Suppressor macrophage treated with lipopolysaccharide for 1 hour (primary cell): ENCODE results near the gene FLRT3.

Experiments used
- DNase-seq, 3 donors: peaks; one replicate each; pipeline ENCODE4 v3.0.0-alpha.2; 2020 to 2022

Gene FLRT3

DNA sequence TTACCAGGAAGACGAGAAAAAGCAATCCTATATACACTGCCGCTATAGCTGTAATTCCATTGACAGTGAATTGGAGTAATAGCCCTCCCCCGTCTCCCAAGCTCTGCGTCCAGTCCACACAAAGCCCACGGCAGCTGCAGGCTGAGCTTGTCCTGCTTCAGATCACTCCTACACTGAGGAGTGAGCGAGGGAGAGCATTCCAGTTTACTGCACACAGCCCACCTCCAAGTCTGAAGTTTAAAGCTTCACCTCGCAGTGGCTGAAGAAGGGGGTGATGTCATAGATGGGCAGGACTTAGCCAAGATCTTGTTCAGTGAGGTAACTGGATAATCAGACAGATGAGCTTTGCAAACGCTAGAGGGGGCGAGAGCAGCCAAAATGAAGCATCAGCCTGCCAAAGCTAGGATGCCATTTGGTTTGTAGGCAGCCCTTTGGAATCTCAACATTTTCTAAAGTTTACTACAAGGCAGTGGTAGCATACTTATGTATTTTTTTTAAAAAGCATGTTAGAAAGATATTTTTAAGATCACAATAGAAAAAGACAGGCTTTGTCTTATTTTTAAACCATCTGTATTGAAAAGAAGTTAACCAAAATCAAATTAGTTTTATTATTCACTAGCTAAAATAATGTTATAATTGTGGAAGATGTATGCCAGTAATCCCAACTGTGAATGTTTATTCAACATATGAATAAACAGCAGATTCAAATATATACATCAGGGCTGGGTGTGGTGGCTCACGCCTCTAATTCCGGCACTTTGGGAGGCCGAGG, at the start of gene FLRT3:
TSS of gene FLRT3 (minus strand) at position 213 of the 772 bp plus-strand sequence. CDS start 10,106 bp downstream, outside the sequence.
- peak; percentile 31 to 52 (median 43) for DNase-seq

DNA sequence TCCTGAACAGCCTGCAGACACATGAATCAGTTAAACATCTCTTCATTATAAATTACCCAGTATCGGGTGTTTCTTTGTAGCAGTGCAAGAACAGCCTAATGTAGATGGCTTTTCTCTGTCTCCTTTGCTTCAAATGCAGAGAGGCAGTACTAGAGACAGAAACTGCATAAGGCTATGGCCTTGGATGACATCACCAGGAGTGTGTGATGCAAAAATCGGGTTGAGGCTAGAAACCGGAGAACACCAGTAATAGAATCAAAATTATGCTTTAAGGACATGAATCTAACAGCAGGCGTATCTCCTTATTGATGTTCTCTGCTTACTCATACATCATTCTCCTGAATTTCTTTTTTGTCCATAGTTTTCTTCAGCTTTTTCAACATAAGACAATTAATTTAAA, 49.3 kb upstream of the FLRT3 start:
- no peak for DNase-seq

DNA sequence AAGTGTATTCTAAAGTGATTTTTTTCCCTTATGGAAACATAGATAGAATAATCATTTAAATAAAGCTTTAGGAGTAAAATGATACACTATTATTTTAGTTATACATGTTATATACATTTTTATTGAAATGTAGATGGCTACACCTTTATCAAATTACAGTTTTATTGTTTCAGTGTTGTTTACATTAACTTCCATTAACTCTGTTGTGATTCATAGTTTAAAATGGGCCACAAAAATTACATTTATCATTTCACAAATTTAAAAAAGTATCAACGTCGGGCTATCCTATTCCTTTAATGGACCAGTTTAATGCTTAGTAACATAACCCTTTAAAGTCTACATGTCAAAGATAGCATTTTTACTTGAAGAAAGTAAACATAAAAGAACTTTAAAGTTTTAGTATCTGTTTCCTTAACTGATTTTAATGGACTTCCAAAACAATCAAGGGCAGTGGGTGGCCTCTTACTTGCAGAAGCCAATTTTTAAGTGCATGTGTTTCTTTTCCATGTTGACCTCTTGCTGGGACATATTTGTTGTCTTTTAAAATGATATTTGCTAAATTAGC, 47.8 kb upstream of the FLRT3 start:
- DNase-seq = no peak

DNA sequence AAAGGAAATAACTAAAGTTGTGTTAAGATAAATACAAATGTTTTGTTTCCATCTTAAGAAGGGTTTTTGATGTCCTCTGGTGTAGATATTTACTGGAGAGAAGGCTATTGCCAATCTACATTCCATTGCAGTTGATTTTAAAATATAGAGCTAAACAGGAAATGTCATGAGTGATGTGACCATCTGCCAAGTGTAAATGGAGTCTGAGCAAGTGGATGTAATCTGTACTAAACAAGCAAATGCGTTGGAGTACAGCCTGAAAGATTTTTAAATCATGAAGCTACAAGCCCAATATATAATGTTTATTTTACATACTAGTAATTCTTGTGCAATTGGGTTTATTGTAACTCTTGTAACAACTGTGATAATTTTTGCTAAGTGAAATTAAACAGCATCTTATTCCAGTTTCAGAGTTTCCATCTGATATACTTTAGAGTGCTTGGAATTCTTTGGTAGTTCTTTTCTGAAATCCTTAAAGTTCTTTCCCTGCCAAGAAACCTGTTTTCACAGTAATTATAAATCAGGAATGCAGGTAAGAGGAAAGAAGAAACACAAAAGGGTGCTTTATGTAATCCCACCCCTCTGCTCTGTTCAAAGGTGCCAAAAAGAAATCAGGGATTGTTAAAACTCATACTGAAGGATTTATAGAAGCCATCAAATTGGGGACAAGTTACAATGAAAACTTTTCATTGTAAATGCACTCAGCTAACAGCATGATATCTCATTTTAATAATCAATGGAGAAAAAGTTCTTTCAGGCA, 47.2 kb upstream of the FLRT3 start:
- no peak for DNase-seq

DNA sequence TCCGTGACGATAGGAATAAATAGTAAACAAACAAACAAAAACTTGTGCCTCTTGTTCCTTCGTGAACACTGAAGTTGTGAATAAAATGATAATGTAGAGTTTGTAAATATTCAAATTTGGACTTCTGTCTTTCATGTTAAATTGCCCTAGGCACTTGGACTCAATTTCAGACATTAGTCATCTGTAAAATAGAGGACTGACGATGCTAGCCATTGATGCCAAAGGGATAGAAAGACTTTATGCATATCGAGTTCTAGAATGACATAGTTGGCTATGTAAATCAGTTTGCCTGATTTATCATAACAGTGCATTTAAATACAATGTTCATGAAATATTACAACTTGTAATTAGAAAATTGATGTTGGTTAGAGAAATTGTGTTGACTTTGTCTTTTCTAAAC, 45.9 kb upstream of the FLRT3 start:
- no peak for DNase-seq

DNA sequence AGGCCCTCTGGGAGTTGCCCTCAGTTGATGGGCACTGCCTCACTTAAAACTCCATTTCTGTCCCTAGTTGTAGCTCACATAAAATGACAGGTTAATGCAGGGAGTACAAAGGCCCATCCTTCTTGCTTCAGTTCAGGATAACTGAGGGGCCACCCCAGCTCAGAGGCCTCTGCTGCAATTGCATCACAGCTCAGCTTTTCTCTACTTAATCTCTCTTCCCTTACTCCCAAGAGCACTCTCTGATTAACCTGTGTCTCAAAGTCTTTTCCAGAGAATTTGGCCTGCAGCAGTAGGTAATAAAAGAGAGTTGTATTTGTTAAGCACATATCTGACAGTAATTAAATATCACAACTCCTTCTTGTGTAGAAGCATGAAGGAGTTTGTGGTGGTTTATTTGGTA, 40.9 kb upstream of the FLRT3 start:
- DNase-seq = no peak

DNA sequence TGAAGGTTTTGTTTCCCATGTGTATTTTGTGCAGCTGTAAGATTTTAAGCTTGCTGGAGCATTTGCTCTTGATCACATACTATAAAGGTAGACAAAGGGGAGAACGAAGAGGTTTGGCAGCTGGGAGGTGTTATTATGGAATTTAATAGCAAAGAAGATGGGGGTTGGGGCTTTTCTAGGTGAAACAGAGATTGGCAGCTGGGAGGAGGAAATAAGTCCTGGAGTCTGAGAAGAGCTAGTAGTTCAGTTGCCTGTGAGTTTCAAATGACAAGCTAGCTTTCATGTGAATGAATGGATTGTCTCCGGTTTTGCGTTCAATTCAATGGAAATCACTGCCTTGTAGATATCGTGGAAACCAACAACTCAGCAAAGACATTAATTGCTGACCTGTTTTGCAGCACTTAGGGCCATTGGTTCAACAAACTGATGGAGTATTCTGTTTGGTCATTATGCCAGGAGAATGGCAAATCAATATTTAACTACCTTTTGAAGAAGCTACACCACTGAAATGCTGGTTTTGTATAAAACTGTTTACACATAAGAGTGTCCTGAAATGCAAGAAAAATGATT, 38.1 kb upstream of the FLRT3 start:
- DNase-seq = no peak

DNA sequence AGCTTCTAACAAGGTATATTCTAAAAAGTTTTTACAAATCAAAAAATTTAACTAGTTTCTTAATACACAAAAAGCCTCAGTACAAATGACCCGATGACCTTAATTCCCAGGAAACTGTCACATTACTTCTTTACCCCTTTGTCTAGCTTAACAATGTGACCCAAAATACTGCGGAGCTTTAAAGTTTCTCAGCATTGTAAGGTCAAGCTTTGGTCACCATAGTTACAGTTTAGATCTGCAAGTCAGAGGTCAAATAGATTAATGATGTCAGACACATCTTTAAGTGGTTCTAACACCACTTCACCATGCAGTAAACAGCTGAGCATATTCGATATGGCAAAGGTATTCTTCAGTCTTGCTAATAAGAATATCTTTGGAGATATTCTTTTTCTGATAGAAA, 36.8 kb upstream of the FLRT3 start:
- DNase-seq = no peak

DNA sequence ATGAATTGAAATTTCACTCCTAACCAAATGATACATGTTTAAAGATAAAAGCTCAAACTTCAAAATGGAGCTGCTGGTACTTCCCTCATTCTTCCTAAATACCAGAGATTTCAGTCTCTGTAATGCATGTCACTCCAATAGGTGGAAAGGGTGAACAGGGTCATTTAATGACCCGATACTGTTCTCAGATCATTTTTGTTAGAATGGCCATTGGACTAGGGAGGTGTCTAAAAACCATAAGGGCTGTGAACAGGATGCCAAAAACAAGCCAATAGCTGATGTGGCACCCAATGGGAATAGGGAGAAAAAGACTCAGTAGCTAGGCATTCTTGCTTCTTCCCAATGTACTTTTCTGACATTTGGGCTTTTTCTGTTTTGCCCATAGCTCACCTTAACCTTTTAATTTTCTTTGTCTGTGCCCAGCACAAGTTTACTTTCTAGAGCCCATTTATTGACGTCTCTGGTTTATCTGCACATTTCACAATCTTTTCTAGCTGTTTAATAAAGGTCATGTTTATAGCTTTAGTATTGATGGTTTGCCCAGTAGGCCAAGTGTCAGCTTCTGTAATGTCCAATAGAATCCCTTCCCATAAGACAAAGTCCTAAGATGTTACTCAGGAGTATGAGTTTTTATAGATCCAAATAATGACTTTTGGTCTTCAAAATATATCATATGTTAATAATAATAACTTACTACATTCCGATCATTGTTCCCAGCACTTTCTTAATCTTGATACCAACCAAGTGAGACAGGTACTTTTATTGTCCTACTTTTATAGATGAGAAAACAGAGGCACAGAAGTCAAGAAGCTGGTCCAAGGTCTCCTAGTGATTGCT, 24.3 kb upstream of the FLRT3 start:
- DNase-seq = no peak

DNA sequence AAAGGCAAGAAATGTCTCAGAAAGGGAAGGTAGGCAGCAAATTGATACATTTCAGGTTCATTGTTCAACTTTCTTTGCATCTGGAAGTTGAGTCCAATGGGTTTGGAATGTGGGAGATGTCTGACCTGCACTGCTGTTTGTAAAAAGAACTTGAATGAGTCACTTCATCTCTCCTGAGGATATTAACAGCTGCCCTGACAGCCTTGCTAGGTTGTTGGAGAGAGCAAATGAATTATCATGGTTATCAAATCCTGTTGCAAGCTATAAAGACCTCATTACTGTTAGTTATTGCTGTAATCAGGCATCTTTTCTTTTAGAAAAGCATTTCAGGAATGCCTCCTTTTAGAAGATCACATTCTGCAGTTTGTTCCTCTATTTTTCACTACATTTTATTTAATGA, 23.0 kb upstream of the FLRT3 start:
- no peak for DNase-seq

DNA sequence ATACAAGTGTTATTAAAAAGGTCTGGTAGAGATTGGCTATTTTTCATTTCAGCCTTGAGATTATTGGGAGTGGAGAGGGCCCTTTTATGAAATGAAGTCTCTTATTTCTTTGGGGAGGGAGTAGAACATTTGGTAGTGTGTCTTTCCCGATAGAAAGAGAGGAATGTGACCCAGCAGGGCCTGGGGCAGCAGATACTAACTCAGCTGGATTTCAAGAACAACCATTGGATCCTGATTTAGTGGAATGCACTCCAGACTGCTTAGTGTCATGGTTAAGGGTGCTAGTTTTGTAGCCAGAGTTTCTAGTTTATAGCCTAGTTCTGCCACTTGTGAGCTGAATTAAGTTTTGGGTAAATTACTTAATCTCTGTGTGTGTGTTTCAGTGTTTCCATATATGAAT, 18.4 kb upstream of the FLRT3 start:
- DNase-seq = no peak

DNA sequence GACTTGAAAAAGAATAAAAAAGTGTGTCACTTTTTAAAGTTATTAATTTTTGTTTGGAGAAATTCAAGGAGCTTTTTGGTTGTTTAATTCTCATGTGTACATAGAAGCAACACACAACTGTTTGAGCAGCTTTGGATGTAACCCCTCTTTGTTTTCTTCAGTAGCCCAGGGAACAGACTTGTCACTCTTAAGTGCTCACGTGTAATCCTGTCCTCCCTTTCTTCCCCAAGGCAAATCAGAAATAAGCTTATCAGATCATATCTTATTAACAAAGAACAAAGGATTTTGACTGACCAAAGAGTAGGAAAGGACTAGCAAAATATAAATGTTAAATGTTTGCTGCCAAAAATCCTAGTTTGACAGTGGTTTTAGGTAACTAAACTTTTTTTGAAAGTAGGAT, 7.3 kb upstream of the FLRT3 start:
- DNase-seq = no peak

DNA sequence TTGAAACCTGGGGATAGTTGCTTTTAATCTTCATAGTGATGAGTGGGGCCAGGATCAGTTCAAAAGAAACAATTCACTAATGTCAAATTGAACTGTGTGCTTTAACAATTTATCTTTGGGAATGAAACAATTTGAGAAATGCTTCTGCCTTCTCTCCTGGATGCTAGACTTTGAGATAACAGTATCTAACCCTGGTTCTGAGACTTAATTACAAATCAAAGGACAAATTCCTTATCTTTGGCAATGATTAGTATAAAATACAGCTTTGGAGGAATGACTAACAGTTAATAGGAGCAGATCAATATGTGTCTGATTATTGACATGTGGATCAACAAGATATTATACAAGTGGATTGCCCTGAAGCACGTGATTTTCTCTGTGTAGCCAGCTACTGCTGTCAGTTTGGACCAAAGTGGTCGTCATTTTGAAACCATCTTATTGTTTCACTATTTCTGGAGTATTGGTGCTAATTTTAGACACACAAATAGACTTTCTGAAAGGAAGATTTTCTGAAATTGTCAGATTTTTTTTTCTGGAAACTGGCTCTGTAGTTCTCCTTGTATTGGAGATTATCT, 6.2 kb upstream of the FLRT3 start:
- DNase-seq = no peak

DNA sequence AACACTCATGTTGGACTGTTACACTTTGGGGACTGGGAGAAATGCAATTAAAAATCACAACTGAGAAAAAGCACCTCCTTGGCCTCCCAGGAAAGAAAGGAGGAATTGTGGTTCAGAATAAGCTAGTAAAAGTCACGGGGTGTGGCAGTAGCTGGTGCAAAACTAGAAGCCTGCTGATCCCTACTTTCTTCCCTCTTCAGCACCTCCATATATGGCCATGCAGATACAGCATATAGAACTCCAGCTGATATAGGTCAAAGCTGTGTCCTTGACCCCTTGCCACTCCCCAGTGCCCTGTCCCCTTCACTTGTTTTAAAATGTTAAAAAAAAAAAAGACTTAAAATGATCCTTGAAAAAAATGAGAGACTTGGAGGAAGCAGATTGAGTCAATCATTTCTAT, 5.5 kb upstream of the FLRT3 start:
- DNase-seq = no peak

DNA sequence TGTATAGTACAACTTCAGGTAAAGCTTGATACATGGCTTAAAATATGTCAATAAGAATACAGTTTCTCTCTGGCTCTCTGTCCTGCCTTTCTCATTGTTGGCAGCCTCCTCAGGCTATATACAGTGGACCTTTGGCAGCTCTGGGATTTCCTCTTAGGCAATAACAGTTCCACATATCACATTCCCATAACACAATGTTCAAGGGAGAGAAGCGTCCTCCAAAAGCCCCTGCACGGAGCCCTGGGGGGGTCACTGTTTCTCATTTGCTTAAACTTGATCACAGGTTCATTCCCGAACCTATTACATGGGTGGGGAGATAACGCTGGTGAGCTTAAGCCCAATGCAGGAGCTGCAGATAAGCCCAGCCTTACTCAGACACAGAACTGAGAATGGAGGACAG, 4.4 kb upstream of the FLRT3 start:
- no peak for DNase-seq

DNA sequence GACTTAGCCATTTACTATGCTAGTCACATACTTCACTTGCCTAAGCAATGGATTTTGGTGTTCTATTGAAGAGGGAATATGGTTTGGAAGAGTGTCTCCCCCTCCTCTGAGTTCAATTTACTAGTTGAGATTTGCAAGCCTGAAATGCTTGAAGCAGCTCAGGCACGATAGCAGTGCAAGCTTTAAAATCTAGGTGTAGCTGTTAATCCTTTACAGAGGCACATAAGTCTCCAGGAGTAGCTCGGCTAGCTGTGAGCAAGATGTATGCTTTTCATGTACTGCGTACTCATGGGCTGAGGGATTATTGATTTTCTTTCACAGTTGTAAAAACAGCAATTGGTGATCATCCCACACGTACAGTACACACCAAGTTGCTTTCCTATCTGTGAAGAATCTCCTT, 726 bp downstream of the FLRT3 start:
- no peak for DNase-seq

DNA sequence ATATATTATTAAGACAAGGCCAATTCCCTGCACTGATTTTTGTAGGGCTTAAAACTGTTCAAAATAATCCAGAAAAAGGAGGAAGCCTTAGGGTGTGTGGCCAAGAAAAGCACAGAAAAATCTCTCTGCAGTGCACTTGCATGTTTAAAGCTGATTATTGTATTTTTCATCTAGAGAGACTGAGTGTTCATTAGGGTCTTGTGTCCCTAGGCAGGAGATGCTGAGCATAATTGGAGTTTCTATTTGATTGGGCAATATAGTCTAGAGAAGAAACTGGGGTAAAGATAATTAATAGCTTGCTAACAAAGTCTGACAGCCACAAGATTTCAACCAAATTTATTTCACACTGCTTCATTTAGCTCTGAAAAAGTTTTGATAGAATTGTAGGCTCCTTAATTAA, 2.4 kb downstream of the FLRT3 start:
- no peak for DNase-seq

DNA sequence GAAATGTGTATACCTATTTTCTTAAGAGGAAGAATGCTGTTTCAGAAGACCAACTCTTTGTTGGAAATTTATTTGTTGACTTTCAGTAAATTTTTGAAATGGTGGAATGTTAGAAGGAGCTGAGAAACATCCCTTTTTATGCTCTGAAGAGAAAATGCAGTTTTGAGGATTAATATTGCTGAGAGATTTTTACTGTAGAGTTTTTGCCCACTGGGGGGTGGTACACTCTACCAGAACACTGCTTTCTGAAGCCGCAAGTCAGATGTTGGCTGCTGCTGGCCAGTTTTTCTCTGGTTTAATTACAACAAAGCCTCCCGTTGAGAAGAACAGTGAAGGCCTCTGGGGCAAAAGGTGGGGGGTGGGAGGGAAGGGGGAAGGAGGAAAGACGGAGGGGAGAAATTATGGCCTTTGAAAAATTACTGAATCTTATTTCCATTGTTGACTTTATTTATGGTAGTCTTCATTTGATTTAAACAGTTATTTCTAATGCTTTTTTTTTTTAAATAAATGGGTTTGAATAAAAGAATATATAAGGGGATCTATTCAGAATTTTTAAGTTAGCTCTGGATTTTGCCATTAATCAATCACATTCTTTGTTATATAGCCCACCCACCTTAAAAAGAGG, 3.0 kb downstream of the FLRT3 start:
- no peak for DNase-seq

DNA sequence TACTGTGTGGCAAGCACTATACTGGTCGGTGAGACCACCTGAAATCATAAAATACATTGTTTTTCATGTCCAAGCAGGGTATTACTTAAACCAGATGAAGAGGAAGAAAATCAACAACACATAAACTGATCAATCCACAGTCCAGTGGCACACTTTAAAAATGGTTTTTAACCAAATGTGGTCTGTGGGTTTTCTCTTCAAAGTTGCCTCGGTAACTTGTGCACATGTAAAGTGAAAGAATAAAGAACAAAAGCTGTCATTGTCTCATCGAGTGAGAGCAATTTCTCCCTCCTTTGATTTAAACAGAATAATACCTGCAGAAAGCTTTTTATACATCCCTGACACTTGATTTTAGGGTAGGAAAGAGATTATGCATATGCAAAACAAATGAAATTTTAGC, 3.7 kb downstream of the FLRT3 start:
- no peak for DNase-seq

DNA sequence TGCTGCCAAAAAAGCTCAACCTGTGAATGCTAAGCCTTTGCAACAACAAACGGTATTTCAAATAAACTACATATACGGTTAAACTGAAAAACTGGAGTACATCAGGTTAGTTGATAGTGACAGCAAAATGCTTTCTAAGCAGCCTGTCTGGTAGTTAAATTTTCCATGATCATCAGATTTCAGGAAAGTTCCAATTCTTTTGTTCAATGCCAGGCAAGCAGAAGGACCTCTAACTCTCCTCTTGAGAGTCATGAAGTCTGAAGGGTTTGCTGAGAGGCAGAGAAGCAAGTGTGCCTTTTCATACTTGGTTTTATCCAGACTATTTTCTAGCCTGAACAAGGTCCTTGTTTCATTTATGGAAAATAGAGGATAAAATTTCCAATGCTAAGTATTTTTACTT, 4.5 kb downstream of the FLRT3 start:
- no peak for DNase-seq

DNA sequence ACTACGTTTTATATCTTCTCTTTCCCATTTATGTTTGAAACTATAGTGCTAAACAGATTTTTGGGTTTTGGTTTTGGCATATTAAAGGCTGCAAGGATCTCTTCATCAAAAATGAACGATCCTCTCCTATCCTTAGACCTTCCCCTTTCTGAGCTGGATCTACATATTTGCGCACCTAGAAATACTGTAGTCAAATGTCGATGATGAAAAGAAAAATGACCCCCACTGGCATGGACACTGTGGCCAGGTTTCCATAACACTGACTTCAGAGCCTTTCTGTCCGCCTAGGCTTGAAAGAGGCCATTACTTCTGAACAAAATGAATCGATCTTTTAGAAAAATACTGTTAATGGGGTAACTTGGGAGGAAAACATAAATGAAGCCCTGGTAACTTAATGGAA, 5.8 kb downstream of the FLRT3 start:
- DNase-seq = no peak

DNA sequence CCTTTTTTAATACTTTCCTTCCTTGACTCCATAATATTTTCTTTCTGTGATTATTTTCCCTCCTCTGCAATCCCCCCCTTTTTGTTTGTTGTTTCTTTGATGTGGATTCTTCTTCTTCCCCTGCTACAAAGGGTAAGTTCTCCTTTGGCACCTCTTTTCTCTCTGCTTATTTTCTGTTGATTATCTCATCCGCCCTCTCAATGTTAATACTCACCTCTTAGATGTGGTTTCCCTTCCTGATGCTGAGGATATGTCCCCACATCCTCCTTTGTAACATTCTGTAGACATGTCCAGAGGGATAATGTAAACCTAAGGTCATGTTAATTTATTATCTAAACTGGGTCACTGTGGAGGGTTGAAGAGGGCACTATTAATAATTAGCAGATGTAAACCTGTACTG, 17.7 kb downstream of the FLRT3 start:
- no peak for DNase-seq
